HEK293 (cell line): ENCODE data around the gene KCNJ9.

Source experiments
- CTCF ChIA-PET: fragments of 350-600 bp; formaldehyde crosslinking; extraction: SDS; loops from one replicate; lab custom pipeline; 2021; ENCODE audit warnings: antibody characterized with exemption; lab: Yijun Ruan, JAX
- POLR2A ChIA-PET: fragments of 300-600 bp; formaldehyde crosslinking; extraction: SDS; loops from one replicate; lab custom pipeline; 2020; ENCODE audit warnings: antibody characterized with exemption, inconsistent platforms; lab: Yijun Ruan, JAX
- H3K27ac ChIP-seq: fragments of 200-500 bp; sonication (Bioruptor generic); 2 replicates; pipeline ENCODE4 v1.5.1; 2014; ENCODE audit warnings: low read depth, low read length, control low read depth, inconsistent platforms; ENCODE audit errors: extremely low read depth
- H3K36me3 ChIP-seq, 2 experiments: fragments of 200-500 bp in 1 of 2; sonication (Bioruptor generic) in 1 of 2; 1 replicate in 1 of 2; 2 replicates in 1 of 2; pipeline ENCODE4 v1.5.1; 2014 to 2017; ENCODE audit warnings: inconsistent platforms in 2 of 2, low read length in 2 of 2; ENCODE audit not compliant: control insufficient read depth in 2 of 2, insufficient read depth in 1 of 2
- H3K4me1 ChIP-seq: fragments of 200-500 bp; sonication (Bioruptor generic); 2 replicates; pipeline ENCODE4 v1.5.1; 2014; ENCODE audit warnings: mild to moderate bottlenecking, low read length, inconsistent platforms; ENCODE audit not compliant: control insufficient read depth, insufficient read depth
- H3K4me3 ChIP-seq: 2 replicates; pipeline ENCODE4 v1.5.1; 2011; ENCODE audit warnings: low read depth, mild to moderate bottlenecking, control low read depth, low read length, moderate library complexity
- H3K9me3 ChIP-seq: fragments of 200-500 bp; sonication (Bioruptor generic); 2 replicates; pipeline ENCODE4 v1.5.1; 2014; ENCODE audit warnings: low read depth, low read length, inconsistent platforms; ENCODE audit not compliant: control insufficient read depth, insufficient read depth
- EGR2 ChIP-seq: fragments of 450-650 bp; formaldehyde crosslinking; IDR thresholded peaks from 2 replicates; pipeline ENCODE4 v1.5.1; 2016; ENCODE audit warnings: low read depth, missing biosample characterization, missing genetic modification characterization
- GFI1B ChIP-seq: fragments of 450-650 bp; formaldehyde crosslinking; IDR thresholded peaks from 2 replicates; pipeline ENCODE4 v1.5.1; 2016; ENCODE audit warnings: missing biosample characterization, missing genetic modification characterization
- GLI2 ChIP-seq: fragments of 450-650 bp; formaldehyde crosslinking; IDR thresholded peaks from 2 replicates; pipeline ENCODE4; 2017; ENCODE audit warnings: missing biosample characterization, missing genetic modification characterization, low read depth, borderline replicate concordance
- GLI4 ChIP-seq: fragments of 450-650 bp; formaldehyde crosslinking; IDR thresholded peaks from 2 replicates; pipeline ENCODE4 v1.5.1; 2016; ENCODE audit warnings: missing biosample characterization, missing genetic modification characterization
- OSR2 ChIP-seq: fragments of 450-650 bp; formaldehyde crosslinking; IDR thresholded peaks from 2 replicates; pipeline ENCODE4 v1.5.1; 2016; ENCODE audit warnings: missing biosample characterization, missing genetic modification characterization
- PRDM10 ChIP-seq: fragments of 450-650 bp; formaldehyde crosslinking; IDR thresholded peaks from 2 replicates; pipeline ENCODE4 v1.5.1; 2016; ENCODE audit warnings: missing biosample characterization, missing genetic modification characterization
- PRDM6 ChIP-seq: fragments of 450-650 bp; formaldehyde crosslinking; IDR thresholded peaks from 2 replicates; pipeline ENCODE4 v1.5.1; 2017; ENCODE audit warnings: missing biosample characterization, missing genetic modification characterization
- SCRT2 ChIP-seq: fragments of 450-650 bp; formaldehyde crosslinking; IDR thresholded peaks from 2 replicates; pipeline ENCODE4 v1.5.1; 2016; ENCODE audit warnings: missing biosample characterization, missing genetic modification characterization
- SP2 ChIP-seq: fragments of 450-650 bp; formaldehyde crosslinking; IDR thresholded peaks from 2 replicates; pipeline ENCODE4 v1.5.1; 2016; ENCODE audit warnings: missing biosample characterization, missing genetic modification characterization
- SP3 ChIP-seq: fragments of 450-650 bp; formaldehyde crosslinking; IDR thresholded peaks from 2 replicates; pipeline ENCODE4 v1.5.1; 2016; ENCODE audit warnings: missing biosample characterization, missing genetic modification characterization
- TRIM28 ChIP-seq: IDR thresholded peaks from 2 replicates; pipeline ENCODE4 v1.6.1; 2011; ENCODE audit warnings: low read length, control low read depth, borderline replicate concordance
- ZFHX2 ChIP-seq: fragments of 450-650 bp; formaldehyde crosslinking; conservative IDR thresholded peaks from 2 replicates; pipeline ENCODE4 v1.5.1; 2016; ENCODE audit warnings: missing biosample characterization, missing genetic modification characterization
- ZNF140 ChIP-seq: fragments of 450-650 bp; formaldehyde crosslinking; IDR thresholded peaks from 2 replicates; pipeline ENCODE4 v1.5.1; 2016; ENCODE audit warnings: missing biosample characterization, missing genetic modification characterization
- ZNF211 ChIP-seq: fragments of 450-650 bp; formaldehyde crosslinking; IDR thresholded peaks from 2 replicates; pipeline ENCODE4 v1.5.1; 2016; ENCODE audit warnings: low read depth, missing biosample characterization, missing genetic modification characterization
- ZNF223 ChIP-seq: fragments of 450-650 bp; formaldehyde crosslinking; IDR thresholded peaks from 2 replicates; pipeline ENCODE4 v1.5.1; 2016; ENCODE audit warnings: missing biosample characterization, missing genetic modification characterization
- ZNF341 ChIP-seq: fragments of 450-650 bp; formaldehyde crosslinking; IDR thresholded peaks from 2 replicates; pipeline ENCODE4; 2016; ENCODE audit warnings: low read depth, missing biosample characterization, missing genetic modification characterization
- ZNF394 ChIP-seq: fragments of 450-650 bp; formaldehyde crosslinking; IDR thresholded peaks from 2 replicates; pipeline ENCODE4 v1.5.1; 2016; ENCODE audit warnings: missing biosample characterization, missing genetic modification characterization, mild to moderate bottlenecking, moderate library complexity, borderline replicate concordance
- ZNF510 ChIP-seq: fragments of 450-650 bp; formaldehyde crosslinking; IDR thresholded peaks from 2 replicates; pipeline ENCODE4 v1.5.1; 2018; ENCODE audit warnings: mild to moderate bottlenecking, missing genetic modification characterization, missing biosample characterization; ENCODE audit not compliant: insufficient replicate concordance
- ZNF600 ChIP-seq: fragments of 450-650 bp; formaldehyde crosslinking; IDR thresholded peaks from 2 replicates; pipeline ENCODE4 v1.5.1; 2016; ENCODE audit warnings: missing biosample characterization, missing genetic modification characterization
- ZNF610 ChIP-seq: fragments of 450-650 bp; formaldehyde crosslinking; IDR thresholded peaks from 2 replicates; pipeline ENCODE4 v1.5.1; 2016; ENCODE audit warnings: missing biosample characterization, missing genetic modification characterization, borderline replicate concordance
- ZNF629 ChIP-seq: fragments of 450-650 bp; formaldehyde crosslinking; IDR thresholded peaks from 2 replicates; pipeline ENCODE4 v1.5.1; 2017; ENCODE audit warnings: missing biosample characterization, missing genetic modification characterization
- ZNF777 ChIP-seq: fragments of 450-650 bp; formaldehyde crosslinking; IDR thresholded peaks from 2 replicates; pipeline ENCODE4 v1.5.1; 2017; ENCODE audit warnings: missing biosample characterization, missing genetic modification characterization, borderline replicate concordance
- ZNF837 ChIP-seq: fragments of 450-650 bp; formaldehyde crosslinking; IDR thresholded peaks from 2 replicates; pipeline ENCODE4 v1.5.1; 2016; ENCODE audit warnings: missing biosample characterization, missing genetic modification characterization
- TF ChIP-seq, protein P1 (sequence below): fragments of 450-650 bp; formaldehyde crosslinking; IDR thresholded peaks from 2 replicates; pipeline ENCODE4 v1.5.1; 2016; ENCODE audit warnings: missing biosample characterization, missing genetic modification characterization

Gene KCNJ9

DNA sequence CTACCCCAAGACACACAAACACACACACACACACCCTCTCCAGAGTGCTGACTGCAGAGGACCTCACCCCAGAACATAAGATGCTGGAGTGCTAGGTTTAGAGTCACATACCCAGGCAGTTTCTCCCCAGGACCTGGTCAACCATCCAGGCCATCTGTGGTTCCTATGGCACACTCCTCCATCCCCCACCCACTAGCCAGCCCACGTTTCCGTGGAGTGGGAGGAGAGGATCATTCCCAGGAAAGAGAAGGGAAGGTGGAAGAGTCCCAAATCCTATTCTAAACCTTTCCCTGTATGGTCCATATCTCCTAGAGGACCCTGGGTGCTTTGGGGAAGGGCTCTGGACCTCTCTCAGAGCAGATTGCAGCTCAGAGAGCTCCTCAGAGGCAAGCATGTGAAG lies 1.1 kb downstream of the KCNJ9 start:
- CTCF ChIA-PET: interaction anchor here (0.6 to 16.5 kb wide), 11 partner anchors 15 to 216 kb away, joined by 3 to 541 read pairs (median 5); no protein-coding TSS in a partner anchor
- POLR2A ChIA-PET: interaction anchor here (0.6 to 1.1 kb wide), 2 partner anchors 14 to 17 kb away, joined by 3 to 4 read pairs; no protein-coding TSS in a partner anchor
- TF ChIP-seq ZFHX2 (peak; percentile 69), ZNF610 (tag by site-specific recombination) (no peak), SP2 (no peak), SP3 (no peak), ZNF837 (tag by site-specific recombination) (no peak), ZNF600 (tag by site-specific recombination) (no peak), ZNF777 (tag by site-specific recombination) (no peak), EGR2 (tag by site-specific recombination) (peak; percentile 65; the same call in 1 of the 2 replicates), GLI2 (tag by site-specific recombination) (no peak), TRIM28 (no peak), ZNF629 (tag by site-specific recombination) (no peak)
- TF ChIP-seq, all 188 proteins: peak for 2
- Histone ChIP-seq H3K27ac (no peak overlapping the region), H3K4me3 (no peak overlapping the region), H3K36me3 (no peaks in the 10 kb centered on the region), H3K9me3 (no peaks in the 10 kb centered on the region), H3K4me1 (no peaks in the 10 kb centered on the region)

DNA sequence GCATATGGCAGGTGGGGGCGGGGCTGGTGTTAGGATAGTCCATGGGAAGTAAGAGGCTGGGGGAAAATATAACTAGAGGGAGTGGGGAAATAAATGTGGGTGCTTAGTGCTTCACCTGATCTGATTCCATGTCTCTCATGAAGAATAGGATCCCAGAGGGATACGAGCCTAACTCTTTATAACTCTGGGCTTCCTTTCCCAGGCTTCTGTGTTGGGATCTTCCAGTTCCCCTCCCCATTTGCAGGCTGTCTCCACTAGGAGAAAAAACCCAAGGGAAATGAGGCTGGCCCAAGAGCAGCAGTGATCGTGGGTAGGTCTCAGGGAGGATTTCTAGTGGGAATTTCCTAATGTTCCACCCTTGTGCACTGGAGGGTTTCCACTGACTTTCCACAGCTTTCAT lies 1.6 kb downstream of the KCNJ9 start:
- TF ChIP-seq ZNF223 (tag by site-specific recombination) (no peak), OSR2 (tag by site-specific recombination) (no peak), GFI1B (tag by site-specific recombination) (no peak), PRDM10 (peak; percentile 77), ZNF341 (tag by site-specific recombination) (peak; percentile 76)
- TF ChIP-seq, all 188 proteins: peak for 2
- Histone ChIP-seq H3K27ac (no peak overlapping the region), H3K9me3 (no peaks in the 10 kb centered on the region), H3K4me1 (no peaks in the 10 kb centered on the region), H3K4me3 (no peak overlapping the region), H3K36me3 (no peaks in the 10 kb centered on the region)
- ChIA-PET CTCF (interaction anchor here (0.6 to 16.5 kb wide), 8 partner anchors 15 to 169 kb away, joined by 4 to 541 read pairs (median 6); partner anchors contain the start of gene PIGM), POLR2A (interaction anchor here (1.1 kb wide), 1 partner anchor 14 kb away, joined by 3 read pairs; no protein-coding TSS in a partner anchor)

- H3K4me1 ChIP-seq: no peaks in the 10 kb centered on the region
- TF ChIP-seq, protein P1, sequence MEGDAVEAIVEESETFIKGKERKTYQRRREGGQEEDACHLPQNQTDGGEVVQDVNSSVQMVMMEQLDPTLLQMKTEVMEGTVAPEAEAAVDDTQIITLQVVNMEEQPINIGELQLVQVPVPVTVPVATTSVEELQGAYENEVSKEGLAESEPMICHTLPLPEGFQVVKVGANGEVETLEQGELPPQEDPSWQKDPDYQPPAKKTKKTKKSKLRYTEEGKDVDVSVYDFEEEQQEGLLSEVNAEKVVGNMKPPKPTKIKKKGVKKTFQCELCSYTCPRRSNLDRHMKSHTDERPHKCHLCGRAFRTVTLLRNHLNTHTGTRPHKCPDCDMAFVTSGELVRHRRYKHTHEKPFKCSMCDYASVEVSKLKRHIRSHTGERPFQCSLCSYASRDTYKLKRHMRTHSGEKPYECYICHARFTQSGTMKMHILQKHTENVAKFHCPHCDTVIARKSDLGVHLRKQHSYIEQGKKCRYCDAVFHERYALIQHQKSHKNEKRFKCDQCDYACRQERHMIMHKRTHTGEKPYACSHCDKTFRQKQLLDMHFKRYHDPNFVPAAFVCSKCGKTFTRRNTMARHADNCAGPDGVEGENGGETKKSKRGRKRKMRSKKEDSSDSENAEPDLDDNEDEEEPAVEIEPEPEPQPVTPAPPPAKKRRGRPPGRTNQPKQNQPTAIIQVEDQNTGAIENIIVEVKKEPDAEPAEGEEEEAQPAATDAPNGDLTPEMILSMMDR (tag by site-specific recombination): peak; percentile 60
- TF ChIP-seq SCRT2 (tag by site-specific recombination): peak; percentile 20; the same call in 1 of the 2 replicates
- peak; percentile 18; the same call in 1 of the 2 replicates for TF ChIP-seq ZNF394 (tag by site-specific recombination)
- no peak for TF ChIP-seq GLI4 (tag by site-specific recombination)
- TF ChIP-seq ZNF140 (tag by site-specific recombination): no peak
- no peak for TF ChIP-seq ZNF510 (tag by site-specific recombination)
- no peak for TF ChIP-seq ZNF211
- no peak for TF ChIP-seq PRDM6 (tag by site-specific recombination)
- no peak overlapping the region for H3K4me3 ChIP-seq
- no peak overlapping the region for H3K27ac ChIP-seq
- no peaks in the 10 kb centered on the region for H3K9me3 ChIP-seq
- no peaks in the 10 kb centered on the region for H3K36me3 ChIP-seq
- CTCF ChIA-PET: interaction anchor here (0.6 to 16.5 kb wide), 25 partner anchors 9 to 303 kb away, joined by 3 to 541 read pairs (median 6); partner anchors contain the start of genes IGSF8, KCNJ10 and PIGM
- POLR2A ChIA-PET: no interaction called here
Measured at GRCh38 chr1:160083968-160084770, 2.8 kb downstream of the KCNJ9 start.
